22Rv1 (cell line): ENCODE measurements around the gene NCKAP5.

Experiments
- ZFX ChIP-seq: fragments of 450-650 bp; IDR thresholded peaks from 2 replicates; pipeline ENCODE4 v1.6.1; 2017; ENCODE audit warnings: antibody characterized with exemption, borderline replicate concordance
- TF ChIP-seq, protein P1 (sequence below): fragments of 450-650 bp; IDR thresholded peaks from 2 replicates; pipeline ENCODE4 v1.5.1; 2017; ENCODE audit warnings: mild to moderate bottlenecking

GRCh38 chr2:133484106-133484505, 84.2 kb downstream of the NCKAP5 start:
- TF ChIP-seq, protein P1, sequence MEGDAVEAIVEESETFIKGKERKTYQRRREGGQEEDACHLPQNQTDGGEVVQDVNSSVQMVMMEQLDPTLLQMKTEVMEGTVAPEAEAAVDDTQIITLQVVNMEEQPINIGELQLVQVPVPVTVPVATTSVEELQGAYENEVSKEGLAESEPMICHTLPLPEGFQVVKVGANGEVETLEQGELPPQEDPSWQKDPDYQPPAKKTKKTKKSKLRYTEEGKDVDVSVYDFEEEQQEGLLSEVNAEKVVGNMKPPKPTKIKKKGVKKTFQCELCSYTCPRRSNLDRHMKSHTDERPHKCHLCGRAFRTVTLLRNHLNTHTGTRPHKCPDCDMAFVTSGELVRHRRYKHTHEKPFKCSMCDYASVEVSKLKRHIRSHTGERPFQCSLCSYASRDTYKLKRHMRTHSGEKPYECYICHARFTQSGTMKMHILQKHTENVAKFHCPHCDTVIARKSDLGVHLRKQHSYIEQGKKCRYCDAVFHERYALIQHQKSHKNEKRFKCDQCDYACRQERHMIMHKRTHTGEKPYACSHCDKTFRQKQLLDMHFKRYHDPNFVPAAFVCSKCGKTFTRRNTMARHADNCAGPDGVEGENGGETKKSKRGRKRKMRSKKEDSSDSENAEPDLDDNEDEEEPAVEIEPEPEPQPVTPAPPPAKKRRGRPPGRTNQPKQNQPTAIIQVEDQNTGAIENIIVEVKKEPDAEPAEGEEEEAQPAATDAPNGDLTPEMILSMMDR: no peak
- no peak for TF ChIP-seq ZFX
